ENCODE data around the gene TMEM11. TPM values are rescaled to one million over a fixed set of nuclear protein-coding genes. Genes with fewer than 3 reads are reported as not detected.

TMEM11 gene
- total and polyA plus RNA-seq, 2 of the 8 experiments (the other 6 are each of a cell fraction or from before 2014, with no cell fraction given): 33.3 to 90.4 TPM

DNA sequence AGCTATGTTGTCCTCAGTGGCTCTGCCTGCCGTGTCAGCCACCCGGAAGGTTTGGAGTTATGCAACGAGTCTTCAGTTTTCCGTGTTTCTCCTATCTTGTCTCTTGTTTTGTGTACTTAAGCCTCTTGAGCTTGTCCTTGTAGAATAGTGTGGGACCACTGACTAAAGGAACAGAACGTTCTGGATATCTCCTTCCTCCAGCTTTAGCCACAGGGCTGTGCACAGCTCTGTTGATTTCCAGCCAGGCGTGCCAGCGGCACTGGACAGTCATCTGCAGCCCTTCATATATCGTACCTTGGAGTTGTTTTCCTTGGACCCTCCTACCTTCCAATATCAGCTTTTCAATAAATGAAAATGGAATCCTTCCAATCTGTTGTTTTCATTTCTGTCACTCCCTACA lies 39.8 kb downstream of the TMEM11 start:
- no peak overlapping the region for H4K8ac ChIP-seq (ENCODE audit: extremely low read depth, insufficient read depth, low read length)
- H3K9me3 ChIP-seq (ENCODE audit: insufficient read depth in 2 of 2, low read depth in 1 of 2, low read length in 1 of 2): no peaks in the 10 kb centered on the region
- WGBS, 2 experiments (ENCODE audit: extremely low coverage in 1 of 2, insufficient coverage in 1 of 2, insufficient read length in 1 of 2, insufficient replicate concordance in 2 of 2, low coverage in 1 of 2, low lambda C conversion rate in 2 of 2, missing lambda C conversion rate in 1 of 2): 81% methylated on average over 8 of the region's 8 CpGs; no CpG with 5 or more reads in 1 of the 2 experiments
- H2BK120ac ChIP-seq (replicated peaks; ENCODE audit: low read depth, low read length): no peak overlapping the region
- no peak overlapping the region for H3K9ac ChIP-seq (replicated peaks in 1 of 4; ENCODE audit: extremely low read depth in 1 of 4, low read depth in 3 of 4, low read length in 3 of 4)
- H3K14ac ChIP-seq (ENCODE audit: insufficient read length): no peak overlapping the region
- H2BK12ac ChIP-seq (ENCODE audit: low read depth, low read length): no peak overlapping the region
- H4K91ac ChIP-seq (replicated peaks; ENCODE audit: insufficient read length, low read length): no peak overlapping the region
- no peak overlapping the region for H2AK5ac ChIP-seq (ENCODE audit: low read depth, low read length)
- no peaks in the 10 kb centered on the region for H3K27me3 ChIP-seq (replicated peaks in 1 of 4; ENCODE audit: control insufficient read depth in 3 of 4, extremely low read depth in 1 of 4, insufficient read depth in 3 of 4, low read length in 3 of 4)
- H3K4ac ChIP-seq (replicated peaks; ENCODE audit: insufficient read length, low read depth, low read length): no peak overlapping the region
- no peaks in the 10 kb centered on the region for H4K20me1 ChIP-seq (replicated peaks in 1 of 2; ENCODE audit: control insufficient read depth in 1 of 2, insufficient read depth in 2 of 2, low read length in 2 of 2)
- ChIA-PET POLR2A (ENCODE audit: partially characterized antibody) (interaction anchor here (1.1 kb wide), 2 partner anchors 10 to 19 kb away, joined by 3 read pairs; no protein-coding TSS in a partner anchor), CTCF (ENCODE audit: partially characterized antibody) (interaction anchor here (1.2 to 2.9 kb wide), 5 partner anchors 11 to 76 kb away, joined by 3 to 16 read pairs (median 5); no protein-coding TSS in a partner anchor)
- H3K4me3 ChIP-seq (ENCODE audit: extremely low read depth in 1 of 4, insufficient read depth in 2 of 4, low read depth in 3 of 4, low read length in 4 of 4): no peak overlapping the region
- no peak overlapping the region for H2BK5ac ChIP-seq (ENCODE audit: low read depth, low read length)
- H2BK15ac ChIP-seq (ENCODE audit: low read length): no peak overlapping the region
- no peaks in the 10 kb centered on the region for H3K4me1 ChIP-seq (replicated peaks in 1 of 4; ENCODE audit: control insufficient read depth in 3 of 4, insufficient read depth in 4 of 4, low read length in 3 of 4)
- H3K36me3 ChIP-seq (ENCODE audit: control insufficient read depth in 2 of 4, insufficient read depth in 4 of 4, low read length in 3 of 4): no peaks in the 10 kb centered on the region; a peak in 1 of 8 replicates
- H3K18ac ChIP-seq (ENCODE audit: extremely low read depth, low read length): no peak overlapping the region
- H2AFZ ChIP-seq (ENCODE audit: low read length): no peak overlapping the region
- DNase-seq (ENCODE audit: low read depth in 1 of 2, low spot score in 2 of 2) (no peak), FAIRE-seq (no peak)
- no peak overlapping the region for H4K5ac ChIP-seq (ENCODE audit: insufficient read length, low read depth, low read length)
- H3K79me1 ChIP-seq (ENCODE audit: low read depth, low read length): no peaks in the 10 kb centered on the region
- no peak overlapping the region for H3K4me2 ChIP-seq (ENCODE audit: insufficient read depth in 1 of 2, low read depth in 2 of 2, low read length in 2 of 2)
- H3K23me2 ChIP-seq (ENCODE audit: low read depth, low read length): no peaks in the 10 kb centered on the region
- TF ChIP-seq TBP (IDR thresholded peaks at IDR 0.05; ENCODE audit: low read depth, low read length): no peak
- TF ChIP-seq TCF12 (IDR thresholded peaks at IDR 0.05; ENCODE audit: low read depth, low read length): no peak
- TF ChIP-seq ASH2L (IDR thresholded peaks at IDR 0.05; ENCODE audit: low read length): no peak
- TF ChIP-seq ZNF274 (IDR thresholded peaks at IDR 0.05; ENCODE audit: borderline replicate concordance, extremely low read depth, low read length): no peak
- no peak for TF ChIP-seq CHD1 (IDR thresholded peaks at IDR 0.05; ENCODE audit: low read depth, low read length)
- no peak for TF ChIP-seq RFX5 (IDR thresholded peaks at IDR 0.05; ENCODE audit: borderline replicate concordance, low read depth, low read length)
- no peak for TF ChIP-seq SAP30 (IDR thresholded peaks at IDR 0.05; ENCODE audit: insufficient read depth, insufficient replicate concordance, low read length)
- TF ChIP-seq TAF1 (IDR thresholded peaks at IDR 0.05; ENCODE audit: low read depth, low read length): no peak
- no peak for TF ChIP-seq EGR1 (IDR thresholded peaks at IDR 0.05; ENCODE audit: borderline replicate concordance, low read depth, low read length)
- TF ChIP-seq YY1 (IDR thresholded peaks at IDR 0.05; ENCODE audit: low read depth, low read length): no peak
- H3K23ac ChIP-seq (ENCODE audit: insufficient read length): no peak overlapping the region
- no peak overlapping the region for H3K56ac ChIP-seq (replicated peaks; ENCODE audit: insufficient read length, low read depth, low read length)
- no peak overlapping the region for H3K27ac ChIP-seq (ENCODE audit: low read depth, low read length)
- no peaks in the 10 kb centered on the region for H3K79me2 ChIP-seq (ENCODE audit: control insufficient read depth in 1 of 2, insufficient read depth in 2 of 2, low read length in 2 of 2)
- H2BK20ac ChIP-seq (ENCODE audit: low read length): no peak overlapping the region

Data from H1 (cell line).